ENCODE data around the gene SP7.
A peak's percentile ranks its signal among the peaks of the same experiment; 100 is the strongest.
"Not testable (repeated sequence)": the region's sequence is repeated elsewhere in the genome, so short reads cannot be mapped to it uniquely, and the experiment has no call there.

Gene SP7

DNA sequence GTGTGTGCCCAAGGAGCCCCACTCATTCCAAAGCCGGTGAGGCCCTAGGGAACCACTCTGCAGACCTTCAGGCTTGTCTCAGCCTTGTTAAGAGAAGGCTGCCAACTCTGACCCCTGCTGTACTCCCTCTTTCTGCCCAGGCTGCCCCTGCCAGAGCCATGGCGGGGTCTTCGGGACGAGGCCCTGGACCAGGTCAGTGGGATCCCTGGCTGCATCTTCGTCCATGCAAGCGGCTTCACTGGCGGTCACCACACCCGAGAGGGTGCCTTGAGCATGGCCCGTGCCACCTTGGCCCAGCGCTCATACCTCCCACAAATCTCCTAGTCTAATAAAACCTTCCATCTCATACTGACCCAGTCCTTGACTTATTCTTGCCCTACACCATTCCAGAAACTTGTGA lies 29.3 kb downstream of the SP7 start:
- H3K27ac ChIP-seq = no peak overlapping the region

DNA sequence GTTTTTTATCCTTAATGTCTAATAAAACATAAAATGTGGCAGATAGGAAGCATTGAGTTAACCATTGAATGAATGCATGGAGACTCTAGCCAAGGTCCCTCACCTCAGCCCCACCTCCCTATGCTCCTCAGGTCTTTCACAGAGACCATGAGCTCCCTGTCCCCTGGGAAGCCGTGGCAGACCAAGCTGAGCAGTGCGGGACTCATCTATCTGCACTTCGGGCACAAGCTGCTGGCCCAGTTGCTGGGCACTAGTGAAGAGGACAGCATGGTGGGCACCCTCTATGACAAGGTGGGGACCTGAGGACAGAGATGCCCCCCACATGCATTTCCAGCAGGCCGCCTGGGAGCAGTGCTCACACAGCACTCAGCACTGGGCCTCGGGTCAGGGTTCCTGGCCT lies 33.3 kb downstream of the SP7 start:
- TF ChIP-seq CTCF (conservative IDR thresholded peaks at IDR 0.05) = no peak
- no peak for TF ChIP-seq ZFX (IDR thresholded peaks at IDR 0.05)
- H3K27ac ChIP-seq = no peak overlapping the region

More for the DNA sequence above, 29.3 kb downstream of the SP7 start:
- TF ChIP-seq CTCF (conservative IDR thresholded peaks at IDR 0.05) (no peak), ZFX (IDR thresholded peaks at IDR 0.05) (no peak)

DNA sequence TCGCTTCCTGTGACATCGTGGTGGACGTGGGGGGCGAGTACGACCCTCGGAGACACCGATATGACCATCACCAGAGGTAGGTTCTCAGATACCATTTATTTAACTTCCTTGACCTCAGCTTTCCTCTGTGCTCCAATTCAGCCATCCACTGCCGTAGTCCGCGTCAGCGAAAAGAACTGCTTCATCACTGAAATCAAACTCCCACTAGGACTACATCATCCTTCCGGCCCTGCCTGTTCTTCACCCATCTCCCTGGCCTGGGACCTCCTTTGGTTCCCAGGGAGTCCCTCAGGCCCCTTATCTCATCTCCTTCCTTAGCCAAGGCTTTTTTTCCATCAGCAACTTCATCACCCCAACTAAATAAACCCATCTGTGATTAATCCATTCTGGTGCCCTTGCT lies 36.0 kb downstream of the SP7 start:
- no peak for TF ChIP-seq ZFX (IDR thresholded peaks at IDR 0.05)
- no peak for TF ChIP-seq CTCF (conservative IDR thresholded peaks at IDR 0.05)
- peak overlapping the region; percentile 81 for H3K27ac ChIP-seq

GRCh38 chr12:53299454-53300180 lies 36.5 kb downstream of the SP7 start, which contains the start of gene MYG1:
TSS of gene MYG1 (plus strand) at chr12:53299695. CDS start at chr12:53299738, 43 bp downstream.
- no peak for TF ChIP-seq CTCF (conservative IDR thresholded peaks at IDR 0.05)
- 0 out of 2 replicates have a peak, but pooled peaks have one; percentile 17 for TF ChIP-seq ZFX (IDR thresholded peaks at IDR 0.05)
- H3K27ac ChIP-seq = peak within 1 kb of the TSS; percentile 81

DNA sequence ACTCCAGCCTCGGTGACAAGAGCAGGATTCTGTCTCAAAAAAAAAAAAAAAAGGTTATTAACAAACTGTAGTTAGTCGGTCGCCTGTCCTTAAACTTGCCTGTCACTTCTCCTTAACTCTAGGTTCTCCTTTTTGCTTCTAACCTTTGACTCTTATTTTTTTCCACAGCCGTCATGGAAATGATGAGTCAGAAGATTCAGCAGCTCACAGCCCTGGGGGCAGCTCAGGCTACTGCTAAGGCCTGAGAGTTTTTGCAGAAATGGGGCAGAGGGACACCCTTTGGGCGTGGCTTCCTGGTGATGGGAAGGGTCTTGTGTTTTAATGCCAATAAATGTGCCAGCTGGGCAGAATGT lies 37.1 kb downstream of the SP7 start:
- TF ChIP-seq ZFX (IDR thresholded peaks at IDR 0.05) (no peak), CTCF (conservative IDR thresholded peaks at IDR 0.05) (no peak)
- peak overlapping the region; percentile 81 for H3K27ac ChIP-seq

DNA sequence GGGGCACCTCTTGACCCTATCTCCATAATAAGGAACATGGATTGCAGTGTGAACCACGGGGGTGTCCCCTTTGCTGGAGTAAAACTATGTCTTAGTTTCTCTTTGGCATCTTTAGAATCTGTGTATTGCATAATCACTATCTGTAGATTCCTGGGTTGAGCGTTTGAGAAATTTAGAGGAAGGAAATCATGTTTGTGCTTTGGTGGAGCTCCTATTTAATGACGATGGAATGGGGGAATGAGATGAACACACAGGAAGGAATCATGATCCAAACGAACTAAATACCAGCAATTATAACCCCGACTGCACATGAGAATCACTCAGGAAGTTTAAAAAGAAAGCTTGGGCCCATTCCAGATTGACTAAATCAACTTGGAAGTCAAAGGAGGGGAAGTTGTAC lies 38.0 kb downstream of the SP7 start:
- H3K27ac ChIP-seq = no peak overlapping the region
- TF ChIP-seq ZFX (IDR thresholded peaks at IDR 0.05) (no peak), CTCF (conservative IDR thresholded peaks at IDR 0.05) (no peak)

GRCh38 chr12:53297106-53297505 lies 39.0 kb downstream of the SP7 start:
- H3K27ac ChIP-seq = not testable (repeated sequence)

DNA sequence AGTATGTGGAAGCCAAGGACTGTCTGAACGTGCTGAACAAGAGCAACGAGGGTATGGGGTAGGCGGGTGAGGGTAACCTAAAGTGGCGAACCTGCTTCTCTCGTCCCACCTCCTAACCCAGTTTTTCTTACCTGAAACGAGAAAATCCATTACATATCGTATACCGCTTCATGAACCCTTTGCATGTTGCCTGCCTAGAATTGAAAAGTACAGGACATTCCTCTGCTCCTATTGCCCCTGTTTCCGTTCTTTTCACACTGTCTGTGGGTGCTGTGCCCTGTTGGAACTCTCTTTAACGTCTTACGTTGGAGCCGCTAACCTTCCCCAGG lies 40.3 kb downstream of the SP7 start:
- TF ChIP-seq CTCF (conservative IDR thresholded peaks at IDR 0.05) (no peak), ZFX (IDR thresholded peaks at IDR 0.05) (no peak)
- H3K27ac ChIP-seq = peak overlapping the region; percentile 91
